CD14-positive monocyte (primary cell): ENCODE measurements around the gene CELF4. TPM values are rescaled to one million over a fixed set of nuclear protein-coding genes. Genes with fewer than 3 reads are reported as not detected.

Source experiments
- DNase-seq, 3 donors: peaks; one replicate each; pipeline ENCODE4 v3.0.0-alpha.2; 2011 to 2022
- H2AFZ ChIP-seq: 2 replicates; pipeline ENCODE4 v1.6.0; 2012; ENCODE audit warnings: mild to moderate bottlenecking, low read depth, low read length, inconsistent platforms; ENCODE audit not compliant: insufficient read depth, poor library complexity, severe bottlenecking
- H3K27ac ChIP-seq, 2 donors: 1 replicate in 1 of 2; 2 replicates in 1 of 2; pipeline ENCODE4 v1.5.1; 2012 to 2013; ENCODE audit warnings: low read length in 2 of 2, control low read depth in 1 of 2, inconsistent platforms in 1 of 2, low read depth in 1 of 2, mild to moderate bottlenecking in 1 of 2
- H3K27me3 ChIP-seq, 2 donors: one replicate each; pipeline versions ENCODE4 v1.6.0 to v1.6.1; 2011 to 2013; ENCODE audit warnings: low read length in 2 of 2; ENCODE audit not compliant: control insufficient read depth in 2 of 2, insufficient read depth in 2 of 2
- H3K36me3 ChIP-seq, 2 donors: replicated peaks in 1 of 2; 1 replicate in 1 of 2; 2 replicates in 1 of 2; pipeline versions ENCODE4 v1.5.1 to v1.6.1; 2012 to 2013; ENCODE audit warnings: low read length in 2 of 2, control low read depth in 1 of 2, inconsistent platforms in 1 of 2, mild to moderate bottlenecking in 1 of 2; ENCODE audit not compliant: insufficient read depth in 2 of 2, control insufficient read depth in 1 of 2
- H3K4me1 ChIP-seq, 2 donors: 1 replicate in 1 of 2; 2 replicates in 1 of 2; pipeline versions ENCODE4 v1.5.1 to v1.6.1; 2012 to 2013; ENCODE audit warnings: low read length in 2 of 2, control low read depth in 1 of 2, inconsistent platforms in 1 of 2, mild to moderate bottlenecking in 1 of 2, moderate library complexity in 1 of 2; ENCODE audit not compliant: insufficient read depth in 2 of 2, control insufficient read depth in 1 of 2
- H3K4me2 ChIP-seq: replicated peaks from 2 replicates; pipeline ENCODE3; 2012; ENCODE audit warnings: low read length, moderate library complexity, mild to moderate bottlenecking; ENCODE audit not compliant: poor library complexity, severe bottlenecking; ENCODE audit errors: extremely low read depth
- H3K4me3 ChIP-seq, 3 experiments: fragments of 200-600 bp in 1 of 3; sonication (generic) in 1 of 3; replicated peaks in 1 of 3; 1 replicate in 2 of 3; 2 replicates in 1 of 3; pipeline ENCODE4 v1.5.1; 2011 to 2013; ENCODE audit warnings: low read length in 3 of 3, mild to moderate bottlenecking in 3 of 3, control low read depth in 2 of 3, low read depth in 2 of 3, inconsistent platforms in 1 of 3, moderate library complexity in 1 of 3
- H3K79me2 ChIP-seq: 2 replicates; pipeline ENCODE4 v1.6.0; 2012; ENCODE audit warnings: mild to moderate bottlenecking, control low read depth, inconsistent platforms, low read length, moderate library complexity; ENCODE audit not compliant: insufficient read depth
- H3K9ac ChIP-seq: 2 replicates; pipeline ENCODE4 v1.6.0; 2017; ENCODE audit warnings: low read length, mild to moderate bottlenecking; ENCODE audit not compliant: insufficient read depth, poor library complexity, severe bottlenecking
- H3K9me3 ChIP-seq, 2 donors: replicated peaks in 1 of 2; 1 replicate in 1 of 2; 2 replicates in 1 of 2; pipeline versions ENCODE4 v1.5.1 to v1.6.1; 2012 to 2013; ENCODE audit warnings: low read length in 2 of 2, control low read depth in 1 of 2; ENCODE audit not compliant: control insufficient read depth in 1 of 2, insufficient read depth in 1 of 2
- H4K20me1 ChIP-seq: 2 replicates; pipeline ENCODE4 v1.6.0; 2012; ENCODE audit warnings: mild to moderate bottlenecking, low read length, control low read depth, moderate library complexity; ENCODE audit not compliant: insufficient read depth
- H3K27ac Mint-ChIP-seq, 7 donors: one replicate each; pipeline ENCODE4 v1.8.0; 2020; ENCODE audit warnings: mild to moderate bottlenecking in 7 of 7, mixed read lengths in 7 of 7, moderate library complexity in 6 of 7, inconsistent platforms in 2 of 7
- H3K27me3 Mint-ChIP-seq, 3 donors: one replicate each; pipeline ENCODE4 v1.8.0; 2021 to 2022; ENCODE audit warnings: low read depth in 3 of 3, mild to moderate bottlenecking in 3 of 3, mixed read lengths in 3 of 3, moderate library complexity in 3 of 3, inconsistent platforms in 1 of 3
- H3K36me3 Mint-ChIP-seq, 2 donors: one replicate each; pipeline ENCODE4 v1.8.0; 2020; ENCODE audit warnings: mixed read lengths in 2 of 2, inconsistent platforms in 1 of 2, mild to moderate bottlenecking in 1 of 2
- H3K4me1 Mint-ChIP-seq: one replicate; pipeline ENCODE4 v1.8.0; 2020; ENCODE audit warnings: mild to moderate bottlenecking, mixed read lengths
- H3K4me3 Mint-ChIP-seq, 2 donors: one replicate each; pipeline ENCODE4 v1.8.0; 2020; ENCODE audit warnings: mild to moderate bottlenecking in 2 of 2, mixed read lengths in 2 of 2, moderate library complexity in 1 of 2
- H3K9me3 Mint-ChIP-seq, 7 donors: one replicate each; pipeline ENCODE4 v1.8.0; 2020 to 2022; ENCODE audit warnings: mixed read lengths in 7 of 7, mild to moderate bottlenecking in 6 of 7, moderate library complexity in 6 of 7, inconsistent platforms in 2 of 7
- CTCF ChIP-seq: fragments of 200-600 bp; IDR thresholded peaks from one replicate; pipeline ENCODE4 v1.8.0; 2022; ENCODE audit warnings: antibody characterized with exemption, mild to moderate bottlenecking
- WGBS: methylation state at CpG from one replicate; pipeline ENCODE4 v1.1.5; 2013; ENCODE audit warnings: missing lambda C conversion rate; ENCODE audit not compliant: insufficient coverage; 5-methylcytosine and 5-hydroxymethylcytosine counted together
- intact Hi-C, 2 donors: fragments of 100-400 bp; cut with micrococcal nuclease; formaldehyde crosslinking; loops; one replicate each; pipeline versions ENCODE4 v1.15.0 to v1.15.1; 2023
- polyA plus RNA-seq, 3 donors: library from polyadenylated mRNA; depleted of rRNA in 1 of 3; unstranded in 2 of 3; stranded (reverse) in 1 of 3; fragments of 300-500 nt in 2 of 3; fragments of >200 nt in 1 of 3; fragmentation: Illumina TruSeq in 2 of 3; gene quantifications; 1 replicate in 2 of 3; 2 replicates in 1 of 3; pipeline ENCODE4 v1.2.3, GENCODE V29; 2012 to 2021

The CELF4 gene
- polyA plus RNA-seq, 3 donors: not detected

- Histone ChIP-seq H3K27me3 (peaks cover 62 to 80% of the 10 kb centered on the region in 2 donors), H3K36me3 (no peaks in the 10 kb centered on the region), H3K4me1 (no peaks in the 10 kb centered on the region), H2AFZ (no peak overlapping the region), H3K4me2 (no peak overlapping the region), H3K4me3 (no peak overlapping the region), H3K9ac (no peak overlapping the region), H4K20me1 (no peaks in the 10 kb centered on the region), H3K27ac (no peak overlapping the region), H3K9me3 (peaks cover 4 to 29% of the 10 kb centered on the region in 2 donors), H3K79me2 (no peaks in the 10 kb centered on the region)
- no peak for DNase-seq
- Mint-ChIP-seq H3K36me3 (peaks cover 0 to 3% of the 10 kb centered on the region in 2 donors), H3K4me1 (peaks cover 13% of the 10 kb centered on the region), H3K27me3 (peaks cover 63 to 71% (median 65%) of the 10 kb centered on the region in 3 donors), H3K27ac (no peak overlapping the region), H3K9me3 (peaks cover 0 to 33% (median 12%) of the 10 kb centered on the region in 7 donors), H3K4me3 (peak overlapping the region in 1 of 2 donors; percentile 92)
- WGBS: 2% methylated on average over 18 of the region's 19 CpGs
- no peak for TF ChIP-seq CTCF
- intact Hi-C loops: no loop called here
Observed at GRCh38 chr18:37564711-37565100, 892 bp downstream of the CELF4 start.

GRCh38 chr18:37563931-37564392 lies 1.6 kb downstream of the CELF4 start:
- peaks cover 4 to 29% of the 10 kb centered on the region in 2 donors for H3K9me3 ChIP-seq
- peaks cover 58 to 73% of the 10 kb centered on the region in 2 donors for H3K27me3 ChIP-seq
- H3K4me3 ChIP-seq: no peak overlapping the region
- Mint-ChIP-seq H3K27me3 (peaks cover 56 to 64% (median 58%) of the 10 kb centered on the region in 3 donors), H3K36me3 (peaks cover 0 to 3% of the 10 kb centered on the region in 2 donors), H3K4me3 (peak overlapping the region in 1 of 2 donors; percentile 92), H3K9me3 (peaks cover 0 to 36% (median 12%) of the 10 kb centered on the region in 7 donors), H3K27ac (no peak overlapping the region), H3K4me1 (peaks cover 13% of the 10 kb centered on the region)
- no peak overlapping the region for H2AFZ ChIP-seq
- intact Hi-C loops: no loop called here
- DNase-seq: no peak
- no peak overlapping the region for H3K9ac ChIP-seq
- H3K4me2 ChIP-seq: no peak overlapping the region
- 47% methylated on average over 6 of the region's 13 CpGs for WGBS
- H4K20me1 ChIP-seq: no peaks in the 10 kb centered on the region
- no peak overlapping the region for H3K27ac ChIP-seq
- H3K4me1 ChIP-seq: no peaks in the 10 kb centered on the region
- TF ChIP-seq CTCF: no peak
- H3K36me3 ChIP-seq: no peaks in the 10 kb centered on the region
- H3K79me2 ChIP-seq: no peaks in the 10 kb centered on the region
